ENCODE data around the gene FAM47E.

The FAM47E gene

GRCh38 chr4:76251441-76252270 is at the start of gene FAM47E:
Gene FAM47E (plus strand): TSS chr4:76251721. CDS start chr4:76251747, 26 bp downstream.
- peak; percentile 84 for DNase-seq (ENCODE audit: low spot score)

- DNase-seq (ENCODE audit: low spot score), result no peak
Measured at GRCh38 chr4:76203541-76203940, 48.0 kb upstream of the FAM47E start.

- no peak for DNase-seq (ENCODE audit: low spot score)
Measured at GRCh38 chr4:76204936-76205335, 46.6 kb upstream of the FAM47E start.

GRCh38 chr4:76205476-76205875 is 46.0 kb upstream of the FAM47E start:
- DNase-seq (ENCODE audit: low spot score), result no peak

- DNase-seq (ENCODE audit: low spot score), result peak; percentile 13
Measured at GRCh38 chr4:76206222-76206942, 45.1 kb upstream of the FAM47E start.

GRCh38 chr4:76207549-76207948 is 44.0 kb upstream of the FAM47E start:
- no peak for DNase-seq (ENCODE audit: low spot score)

- DNase-seq (ENCODE audit: low spot score), result peak; percentile 78
Measured at GRCh38 chr4:76208005-76208765, 43.3 kb upstream of the FAM47E start.

GRCh38 chr4:76209881-76210280 is 41.6 kb upstream of the FAM47E start:
- DNase-seq (ENCODE audit: low spot score), result no peak

- DNase-seq (ENCODE audit: low spot score), result no peak
Measured at GRCh38 chr4:76210452-76210851, 41.1 kb upstream of the FAM47E start.

- DNase-seq (ENCODE audit: low spot score), result no peak
Measured at GRCh38 chr4:76211769-76212708, 39.5 kb upstream of the FAM47E start.

GRCh38 chr4:76212851-76213414 is 38.6 kb upstream of the FAM47E start:
- DNase-seq (ENCODE audit: low spot score), result peak; percentile 15

- peak; percentile 97 for DNase-seq (ENCODE audit: low spot score)
Measured at GRCh38 chr4:76213415-76214176, 37.9 kb upstream of the FAM47E start, which contains the start of gene SCARB2. Gene SCARB2 (minus strand): TSS chr4:76213824. CDS start chr4:76213543, 281 bp downstream.

GRCh38 chr4:76214177-76214675 is 37.3 kb upstream of the FAM47E start:
- DNase-seq (ENCODE audit: low spot score), result no peak

GRCh38 chr4:76215077-76215476 is 36.4 kb upstream of the FAM47E start:
- no peak for DNase-seq (ENCODE audit: low spot score)

GRCh38 chr4:76216524-76216923 is 35.0 kb upstream of the FAM47E start:
- DNase-seq (ENCODE audit: low spot score), result no peak

- DNase-seq (ENCODE audit: low spot score), result no peak
Measured at GRCh38 chr4:76216975-76217814, 34.3 kb upstream of the FAM47E start.

- peak; percentile 68 for DNase-seq (ENCODE audit: low spot score)
Measured at GRCh38 chr4:76219299-76220055, 32.0 kb upstream of the FAM47E start.

- no peak for DNase-seq (ENCODE audit: low spot score)
Measured at GRCh38 chr4:76224171-76224570, 27.4 kb upstream of the FAM47E start.

Measured in AG20443 (cell line).